ENCODE data around the gene JARID2.

The JARID2 gene

DNA sequence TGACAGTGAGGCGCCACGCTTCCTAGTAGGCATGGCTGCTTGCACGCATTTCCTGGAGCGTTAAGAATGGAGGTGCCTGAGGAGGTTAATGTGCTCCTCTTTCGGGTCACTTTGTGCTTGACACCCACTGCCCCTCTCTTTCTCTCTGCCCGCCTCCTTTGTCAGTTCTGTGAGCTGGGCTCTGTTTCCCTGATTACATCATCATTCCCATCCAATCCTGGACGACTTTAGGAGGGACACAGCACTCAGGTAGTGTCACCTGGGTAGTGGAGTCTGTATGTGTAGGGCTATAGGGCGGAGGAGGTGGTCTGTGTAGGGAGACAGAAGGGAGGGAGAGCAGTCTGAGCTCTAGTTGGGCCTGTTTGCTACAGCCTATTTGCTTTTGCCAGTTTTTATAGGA lies 136.8 kb downstream of the JARID2 start:
- no peak for DNase-seq

DNA sequence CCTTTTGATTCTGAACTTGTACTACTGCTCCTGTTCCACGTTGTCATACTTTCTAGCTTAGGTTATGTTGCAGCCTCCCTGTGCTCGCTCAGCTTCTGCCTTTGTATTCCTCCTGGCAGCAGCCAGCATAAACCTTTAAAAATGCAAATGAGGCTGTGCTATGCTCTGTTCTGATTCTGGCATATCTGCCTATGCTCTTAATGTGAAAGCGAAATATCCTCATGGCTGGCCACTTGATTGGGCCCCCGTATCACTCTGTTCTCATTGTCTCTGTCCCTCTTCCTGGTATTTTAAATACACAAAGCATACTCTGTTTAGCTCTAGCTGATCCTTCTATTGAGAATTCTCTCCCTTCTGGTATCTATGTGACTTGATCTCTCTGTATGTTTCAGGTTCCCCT lies 139.0 kb downstream of the JARID2 start:
- DNase-seq = no peak

DNA sequence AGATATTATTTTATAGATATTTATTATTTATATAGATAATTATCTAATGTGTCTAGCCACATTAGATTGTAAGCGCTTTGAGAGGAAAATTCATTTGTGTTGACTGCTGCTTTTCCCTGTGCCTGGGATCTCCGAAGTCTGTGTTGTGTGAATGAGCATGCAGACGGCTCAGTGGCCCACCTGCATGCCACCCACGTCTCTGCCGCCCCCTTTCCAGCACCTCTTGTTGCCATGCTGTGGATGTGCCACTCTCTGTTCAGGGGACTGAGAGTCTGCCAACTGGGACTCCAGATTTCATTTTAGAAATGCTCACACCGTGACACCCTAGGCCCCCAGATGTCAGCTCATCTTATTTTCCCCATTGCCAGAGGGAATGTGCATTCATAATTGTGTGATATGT lies 139.7 kb downstream of the JARID2 start:
- no peak for DNase-seq

DNA sequence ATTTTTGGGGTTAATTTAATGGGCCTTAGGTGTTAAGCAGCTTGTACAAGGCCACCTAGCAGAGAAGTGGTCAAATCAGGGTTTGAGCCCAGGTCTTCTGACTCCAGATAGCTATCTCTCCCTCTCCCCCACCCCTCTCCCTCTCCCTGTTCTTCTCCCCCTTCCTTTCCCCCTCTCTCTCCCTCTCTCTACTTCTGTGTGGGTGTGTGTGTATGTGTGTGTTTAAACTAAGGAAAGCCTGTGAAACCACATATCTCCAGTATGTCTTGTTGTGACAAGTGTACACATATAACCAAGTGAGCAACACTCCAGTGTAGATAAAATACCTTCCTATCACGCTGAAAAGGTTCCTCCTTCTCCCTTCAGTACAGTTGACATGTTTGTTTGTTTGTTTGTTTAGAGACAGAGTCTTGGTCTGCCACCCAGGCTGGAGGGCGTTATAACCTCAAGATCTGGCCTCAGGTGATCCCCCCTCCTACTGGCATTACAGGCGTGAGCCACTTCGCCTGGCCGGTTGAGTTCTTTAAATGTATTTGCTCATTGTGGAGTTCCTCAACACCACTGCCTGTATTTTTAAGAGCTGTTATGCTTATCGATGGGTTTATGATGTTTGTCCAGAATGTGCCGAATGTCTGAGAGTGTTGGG lies 140.4 kb downstream of the JARID2 start:
- DNase-seq = no peak

DNA sequence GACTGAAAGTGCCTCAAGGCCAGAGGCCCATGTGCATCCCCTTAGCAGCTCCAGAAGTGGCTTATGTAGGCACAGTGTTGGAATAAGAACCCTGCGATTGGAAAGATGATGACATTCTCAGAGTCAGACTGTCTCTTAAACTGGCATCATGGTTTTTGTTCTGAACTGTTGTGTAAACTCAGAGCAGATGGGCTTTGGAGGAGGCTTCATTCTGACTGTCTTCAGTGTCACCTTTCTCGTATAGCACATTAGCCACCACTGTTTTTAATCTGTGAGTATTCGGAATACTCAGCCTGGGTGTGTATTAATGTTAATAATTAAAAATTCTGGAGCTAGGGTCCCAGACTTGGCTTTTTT lies 140.9 kb downstream of the JARID2 start:
- DNase-seq = no peak

DNA sequence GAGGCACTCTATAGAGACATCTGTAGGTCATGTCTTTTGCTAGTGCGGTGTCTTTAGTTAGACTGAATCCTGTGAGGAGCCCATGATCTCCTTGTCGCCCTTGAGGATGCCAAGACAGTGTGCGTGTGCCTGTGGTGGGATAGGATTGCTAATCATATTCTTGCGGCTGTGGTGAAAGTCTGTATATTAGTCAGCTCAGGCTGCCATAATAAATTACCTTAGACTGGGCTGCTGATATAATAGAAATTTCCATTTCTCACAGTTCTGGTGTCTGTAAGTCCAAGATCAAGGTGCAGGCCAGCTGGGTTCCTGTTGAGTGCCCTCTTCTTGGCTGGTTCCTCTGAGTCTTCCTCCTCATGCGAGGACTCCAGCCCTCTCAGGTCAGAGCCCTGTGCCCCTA lies 141.2 kb downstream of the JARID2 start:
- DNase-seq = no peak

DNA sequence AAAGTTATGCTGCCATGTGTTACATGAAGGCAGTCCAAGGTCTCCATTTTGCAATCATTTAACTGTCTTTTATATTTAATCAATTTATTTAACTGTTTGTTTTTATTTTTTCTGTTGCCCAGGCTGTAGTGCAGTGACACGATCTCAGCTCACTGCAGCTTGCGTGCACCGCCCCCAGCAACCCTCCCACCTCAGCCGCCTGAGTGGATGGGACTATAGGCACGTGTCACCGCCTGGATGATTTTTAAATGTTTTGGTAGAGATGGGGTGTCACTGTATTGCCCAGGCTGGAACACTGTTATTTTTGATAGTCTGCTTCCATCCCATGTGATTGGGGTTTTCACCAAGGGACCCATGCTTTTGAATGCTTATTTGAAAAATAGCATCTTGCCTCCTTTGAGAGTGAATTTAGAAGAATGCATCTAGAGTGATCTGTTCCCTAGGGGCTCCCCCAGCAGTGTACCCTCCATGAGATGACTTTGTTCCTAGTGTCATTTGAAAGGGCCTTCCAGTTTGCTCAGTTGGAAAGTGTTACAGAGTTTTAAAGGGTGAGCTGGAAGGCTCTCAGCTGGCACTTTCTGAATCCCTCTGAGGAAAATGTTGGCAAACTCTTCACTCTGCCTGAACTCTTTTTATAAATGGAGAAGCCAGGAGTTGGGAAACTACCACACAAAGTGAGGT lies 143.4 kb downstream of the JARID2 start:
- no peak for DNase-seq

DNA sequence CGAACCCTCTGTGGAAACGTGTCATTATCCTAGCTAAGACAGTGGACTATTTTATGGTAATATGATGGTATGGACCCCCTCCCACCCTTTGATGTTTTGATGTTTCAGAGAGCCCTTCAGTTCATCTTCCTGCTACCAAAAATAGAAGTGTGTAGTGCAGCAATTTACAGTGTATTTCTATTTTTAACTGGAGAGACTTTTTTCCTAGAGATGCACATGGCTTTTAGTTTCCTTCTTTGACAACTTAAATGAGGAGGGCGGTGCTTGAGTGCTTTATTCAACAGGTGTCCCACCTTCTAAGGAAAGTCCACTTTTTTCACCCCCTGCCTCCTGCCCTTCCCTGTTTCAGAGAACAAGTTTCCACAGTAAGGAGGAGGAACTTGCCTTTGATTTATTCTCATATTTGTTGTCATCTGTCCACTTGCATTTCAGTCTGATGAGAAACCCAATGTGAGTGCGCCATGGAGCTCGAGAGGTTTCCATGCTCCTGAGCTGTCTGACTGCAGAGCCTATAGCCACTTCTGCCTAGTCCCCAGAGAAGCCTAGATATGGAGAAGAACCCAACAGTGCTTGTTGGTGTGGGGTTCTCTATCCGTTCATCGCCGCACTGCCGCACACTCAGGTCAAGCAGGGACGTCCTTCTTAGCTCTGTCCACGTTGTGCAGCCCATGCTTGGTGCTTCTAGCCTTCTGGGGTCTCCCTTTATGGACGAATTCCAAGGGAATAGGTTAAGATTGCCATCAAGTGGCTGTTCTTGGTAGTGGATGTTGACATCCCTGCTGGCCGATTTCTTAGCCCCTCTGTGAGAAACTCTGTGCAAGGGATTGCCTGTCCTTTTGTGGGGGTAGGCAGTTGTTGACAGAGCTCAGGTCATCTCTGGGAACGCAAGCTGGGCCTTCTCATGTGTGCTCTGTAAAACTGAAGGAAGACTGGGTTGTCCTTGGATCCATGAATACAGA lies 144.2 kb downstream of the JARID2 start:
- DNase-seq = no peak

DNA sequence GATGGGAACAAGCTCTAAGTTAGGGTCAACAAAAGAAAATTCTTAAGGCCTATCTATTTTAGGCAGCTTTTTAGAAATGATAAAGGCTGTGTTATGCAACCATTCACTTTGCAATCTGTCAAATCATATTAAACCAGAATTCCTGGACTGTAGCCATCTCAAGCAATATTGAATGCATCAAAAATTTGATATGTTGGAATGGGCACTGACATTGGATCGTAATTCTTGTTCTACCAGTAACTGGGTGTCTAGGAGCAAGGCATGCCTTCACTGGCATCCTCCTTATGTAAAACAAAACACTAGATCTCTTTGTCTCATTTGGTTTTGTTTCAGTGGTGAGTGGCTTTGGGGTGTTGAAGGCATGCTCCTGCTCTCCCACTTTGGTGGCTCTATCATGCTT lies 145.6 kb downstream of the JARID2 start:
- DNase-seq = no peak

DNA sequence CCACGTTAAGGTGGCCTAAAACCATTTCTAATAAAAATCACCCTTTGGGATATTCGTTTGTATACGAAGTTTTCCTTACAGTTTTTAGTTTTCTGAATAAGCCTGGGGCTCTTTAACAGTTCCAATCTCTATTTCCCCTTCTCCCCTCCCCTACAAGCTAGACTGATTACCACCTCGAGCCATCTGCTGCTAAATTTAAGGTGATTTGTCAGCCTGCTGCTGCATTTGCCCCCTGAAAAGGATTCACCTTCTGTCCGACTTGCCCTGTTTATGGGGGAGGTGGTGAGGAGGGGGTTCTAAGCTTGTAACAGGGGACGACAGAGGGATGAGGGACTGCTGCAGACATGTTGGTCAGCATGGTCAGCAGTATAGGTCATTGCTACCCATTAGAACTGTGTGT lies 146.3 kb downstream of the JARID2 start:
- no peak for DNase-seq

DNA sequence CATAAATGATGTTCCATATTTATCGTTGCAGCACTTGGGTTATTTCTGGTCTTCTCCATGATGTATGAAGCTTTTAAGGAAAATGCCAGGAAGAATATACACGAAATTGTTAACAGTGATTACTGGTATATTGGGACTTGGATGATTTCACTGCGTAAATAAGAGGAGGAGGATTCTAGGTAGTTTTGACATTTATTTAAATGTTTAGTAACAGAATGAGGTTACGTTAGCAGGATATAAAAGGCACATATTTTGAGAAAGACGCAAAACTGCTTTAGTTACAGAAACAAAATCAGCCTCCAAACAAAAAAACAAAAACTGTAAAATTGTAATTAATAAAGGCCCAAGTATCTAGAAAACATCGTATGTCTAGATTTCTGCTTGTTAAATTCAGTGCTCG lies 147.7 kb downstream of the JARID2 start:
- no peak for DNase-seq

DNA sequence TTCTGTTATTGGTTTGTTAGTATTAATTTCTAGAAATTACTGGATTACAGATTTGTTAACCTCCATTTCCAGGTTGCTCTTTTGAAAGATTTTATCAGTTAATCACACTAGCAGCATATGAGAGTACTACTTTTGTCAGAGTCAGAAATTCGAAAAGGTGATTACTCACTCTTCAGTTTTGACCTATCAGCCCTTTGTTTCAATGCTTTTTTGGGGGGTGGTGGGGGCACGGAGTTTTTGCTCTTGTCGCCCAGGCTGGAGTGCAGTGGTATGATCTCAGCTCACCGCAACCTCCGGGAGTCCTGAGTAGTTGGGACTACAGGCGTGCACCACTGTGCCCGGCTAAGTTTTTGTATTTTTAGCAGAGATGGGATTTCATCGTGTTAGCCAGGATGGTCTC lies 149.2 kb downstream of the JARID2 start:
- DNase-seq = no peak

DNA sequence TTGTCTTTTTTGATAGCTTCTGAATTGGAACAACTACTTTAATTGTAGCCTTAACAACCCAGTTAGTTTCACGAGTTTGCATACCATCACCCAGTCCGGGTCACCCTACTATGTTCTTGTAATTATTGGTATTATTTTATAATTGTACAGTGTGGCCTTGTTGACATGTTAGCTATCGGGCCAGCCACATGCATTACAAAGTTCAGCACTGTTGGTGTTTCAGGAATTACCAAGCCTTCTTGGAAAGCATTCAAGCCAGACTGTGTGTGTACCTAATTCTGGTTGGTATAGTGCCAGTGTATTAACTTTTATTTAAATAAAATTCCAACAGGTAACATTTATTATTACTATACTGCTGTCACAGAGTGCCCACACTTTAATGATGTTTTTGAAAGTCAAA lies 150.9 kb downstream of the JARID2 start:
- DNase-seq = no peak

DNA sequence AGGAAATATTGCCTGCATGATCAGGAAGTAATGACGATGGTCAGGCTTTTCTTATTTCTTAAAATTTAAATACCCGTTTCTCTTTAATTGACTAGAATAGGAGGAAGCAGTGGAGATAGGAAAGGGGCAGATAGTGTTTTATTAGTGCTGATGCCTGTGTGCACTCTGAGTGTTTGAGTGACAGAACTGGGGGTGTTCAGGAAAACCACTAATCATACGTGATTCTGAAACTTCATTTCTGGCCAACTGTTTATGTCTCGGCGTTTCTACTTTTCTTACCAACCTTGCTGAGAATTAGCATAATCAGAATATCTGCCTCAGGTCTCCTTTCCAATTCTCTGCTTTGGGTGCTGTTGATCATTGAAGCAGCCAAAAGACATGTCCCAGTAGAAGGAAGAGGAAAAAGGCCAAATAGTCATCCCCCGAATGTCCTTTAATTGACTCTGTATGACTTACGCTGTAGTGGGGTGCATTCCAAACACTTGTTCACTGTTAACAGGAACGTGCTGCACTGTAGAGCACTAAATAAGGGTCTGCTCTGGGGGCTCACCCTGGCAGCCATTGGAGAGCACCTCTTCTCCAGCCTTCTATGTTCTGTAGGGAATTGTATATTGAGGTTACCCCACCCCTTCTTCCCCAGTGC lies 152.9 kb downstream of the JARID2 start:
- DNase-seq = no peak

DNA sequence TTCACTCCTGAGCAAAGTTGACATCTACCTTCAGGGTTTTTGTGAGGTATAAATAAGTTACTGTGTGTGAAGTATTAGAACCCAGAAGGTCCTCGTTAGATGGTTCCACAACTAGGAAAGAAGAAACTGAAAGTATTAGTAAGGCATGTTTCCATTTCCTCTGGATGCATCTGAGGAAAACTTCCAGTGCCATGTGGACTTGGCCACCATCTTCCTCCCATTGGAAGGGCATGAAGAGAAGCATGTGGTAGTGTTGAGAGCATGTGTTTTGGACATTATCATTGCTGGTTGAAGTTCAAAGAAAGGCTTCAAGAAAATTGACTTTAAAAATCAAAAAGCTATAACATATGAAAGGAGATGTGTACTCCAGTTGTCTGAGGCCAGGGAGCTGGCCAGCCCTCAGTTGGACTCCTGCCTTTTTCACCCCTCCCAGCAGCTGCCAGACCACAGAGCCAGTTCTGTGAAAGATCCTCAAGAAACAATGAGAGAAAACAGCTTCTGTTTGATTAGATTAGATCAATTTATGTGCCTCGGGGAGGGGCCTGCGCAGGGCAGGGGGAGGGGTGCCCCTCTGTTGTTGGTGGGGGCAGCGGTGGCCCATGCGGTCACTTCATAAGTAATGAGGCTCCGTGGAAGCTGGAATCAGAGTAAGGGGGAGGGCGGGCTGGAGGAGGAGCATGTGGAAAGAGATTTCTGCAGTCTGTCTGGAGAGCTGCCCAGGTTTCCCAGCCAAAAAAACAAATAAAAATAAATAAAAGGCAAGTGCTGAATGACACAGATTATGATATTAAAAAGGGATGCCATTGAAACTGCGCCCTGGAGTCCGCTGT lies 154.0 kb downstream of the JARID2 start:
- DNase-seq = no peak

DNA sequence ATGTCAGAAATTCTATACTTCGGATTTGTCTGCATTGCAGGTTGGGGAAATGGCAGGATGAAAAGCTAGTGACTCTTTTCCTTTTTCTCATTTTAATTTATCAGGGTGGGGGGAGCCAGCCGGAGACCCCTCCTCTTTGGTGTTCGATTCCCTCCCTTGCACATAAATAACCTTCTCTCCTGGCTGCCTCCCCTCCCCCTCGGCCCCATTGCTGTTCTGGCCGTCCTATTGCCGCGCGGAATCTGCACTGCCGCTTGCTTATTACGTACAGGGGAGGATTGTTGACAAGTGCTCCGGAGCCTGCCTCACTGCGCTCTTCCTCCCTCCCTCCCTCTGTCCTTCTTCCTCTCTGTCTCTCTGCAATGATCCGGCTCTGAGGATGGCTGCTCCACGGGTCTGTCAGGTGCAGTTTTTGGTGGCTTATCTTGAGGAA lies 154.7 kb downstream of the JARID2 start:
- no peak for DNase-seq

DNA sequence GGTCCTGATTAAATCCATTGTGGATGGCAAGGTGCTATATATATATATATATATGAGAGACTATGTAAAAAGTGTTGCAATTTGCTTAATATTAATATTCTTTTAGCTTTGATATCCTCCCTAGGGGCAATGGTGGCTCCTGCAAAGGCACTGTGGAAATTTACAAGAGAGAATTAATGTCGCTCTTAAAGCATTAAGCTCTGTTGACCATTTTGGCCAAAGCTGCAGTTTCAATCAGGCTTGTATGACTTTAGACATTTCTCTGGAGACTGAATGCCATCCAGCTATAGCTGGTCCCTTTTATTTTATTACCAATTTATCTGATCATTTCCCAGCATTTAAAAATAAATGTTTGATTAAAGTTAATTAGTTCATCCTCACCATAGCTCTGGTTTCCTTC lies 155.3 kb downstream of the JARID2 start:
- no peak for DNase-seq

DNA sequence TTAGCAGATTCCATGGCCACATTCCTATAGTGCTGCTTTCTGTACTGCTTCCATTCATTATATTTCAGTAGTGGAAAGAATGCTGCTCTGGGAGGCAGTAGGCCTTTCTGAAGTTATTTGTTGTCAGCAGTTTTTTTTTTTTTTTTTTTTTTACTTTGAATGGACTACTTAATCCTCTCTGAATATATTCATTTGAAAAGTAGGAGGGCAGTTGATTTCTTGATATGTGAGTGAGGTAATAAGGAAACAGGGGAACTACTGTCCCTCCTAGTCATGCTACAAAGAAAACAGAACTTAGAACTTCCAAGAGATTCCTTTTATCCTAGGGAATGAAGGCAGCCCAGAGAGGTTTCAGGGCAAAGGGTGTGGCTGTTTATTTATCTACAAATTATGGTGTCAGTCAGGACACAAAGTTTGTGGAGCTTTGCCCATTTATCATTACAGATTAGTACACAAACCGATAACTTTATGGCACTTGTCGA lies 155.9 kb downstream of the JARID2 start:
- DNase-seq = no peak

DNA sequence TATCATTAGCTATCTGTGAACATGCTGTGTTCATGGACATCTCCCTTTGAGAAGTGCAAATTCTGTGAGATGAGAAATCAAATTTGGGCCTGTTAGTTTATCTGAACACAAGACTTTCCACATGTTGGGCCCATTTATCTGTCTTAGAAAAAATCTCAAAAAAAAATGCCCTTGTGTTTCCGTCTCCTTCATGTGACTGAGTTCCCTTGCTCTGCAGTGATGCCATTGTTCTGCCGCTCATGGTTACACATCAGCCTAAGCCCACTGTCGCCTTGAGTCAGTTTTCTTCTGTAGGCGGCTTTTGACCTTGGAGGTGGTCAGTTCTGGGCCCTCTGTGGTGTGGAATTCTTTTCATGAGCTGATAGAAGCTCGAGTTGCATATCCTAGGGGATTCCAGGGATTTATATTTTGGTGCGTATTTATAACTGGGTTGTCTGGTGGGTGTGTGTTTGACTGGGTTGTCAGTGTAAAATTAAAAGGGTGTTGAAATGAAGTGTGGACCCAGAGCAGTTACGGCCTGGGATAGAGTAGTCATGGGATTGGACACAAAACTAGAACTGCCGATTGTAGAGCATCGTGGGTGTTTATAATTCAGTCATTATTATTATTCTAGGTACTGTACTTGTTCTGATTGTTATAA lies 156.7 kb downstream of the JARID2 start:
- DNase-seq = no peak

DNA sequence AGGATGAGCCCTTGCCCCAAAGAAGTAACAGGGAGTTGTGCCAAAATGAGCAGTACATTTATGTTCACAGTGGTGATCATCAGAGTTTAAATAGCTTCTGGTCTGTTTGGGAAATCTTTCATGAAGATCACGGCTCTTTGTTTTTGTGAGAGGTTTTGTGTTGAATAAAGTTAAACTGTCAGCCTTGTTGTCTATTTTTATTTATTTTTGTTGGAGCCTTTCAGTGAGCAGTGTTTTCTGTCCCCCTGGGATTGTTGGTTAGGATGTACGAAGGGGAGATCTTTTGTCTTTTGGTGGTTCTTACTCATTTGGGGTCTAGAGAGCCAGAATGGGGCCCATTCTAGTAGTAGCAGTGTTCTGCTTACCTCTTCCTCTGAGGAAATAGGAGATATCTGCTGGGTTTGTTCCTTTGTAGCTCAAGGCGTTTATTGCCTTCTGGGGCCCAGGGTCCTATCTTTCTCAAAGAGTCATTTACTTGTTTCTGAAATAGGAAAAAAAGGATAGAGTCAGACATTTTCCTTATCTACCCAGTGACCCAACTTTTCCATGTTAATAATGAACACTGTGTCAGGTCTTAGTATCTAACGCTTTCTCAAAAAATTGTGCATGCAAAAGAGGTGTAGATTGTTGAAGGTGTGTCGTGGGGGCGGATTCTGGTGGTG lies 157.4 kb downstream of the JARID2 start:
- no peak for DNase-seq

DNA sequence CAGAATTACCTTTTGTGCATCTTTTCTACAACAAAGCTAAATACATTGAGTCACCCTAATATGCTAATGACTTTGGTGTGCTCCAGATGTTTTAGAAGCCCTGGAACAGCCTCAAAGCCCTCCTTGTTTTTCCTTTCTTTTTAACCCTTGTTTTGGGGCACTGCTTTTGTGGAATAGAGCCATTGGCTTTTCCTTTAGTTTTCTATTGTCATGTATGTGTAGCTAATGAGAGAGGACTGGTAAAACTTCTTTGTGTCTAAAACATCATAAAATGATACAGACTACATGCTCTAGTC lies 158.8 kb downstream of the JARID2 start:
- no peak for DNase-seq

Data from CD4-positive, alpha-beta T cell treated with Interleukin-4 for 4 hours (primary cell).